Stimulated activated CD4-positive, alpha-beta T cell treated with anti-CD3 and anti-CD28 coated beads, TNF-alpha, amount 100 ng/mL, for 4 hours (primary cell): Measurements from ENCODE around the gene ATP8B2.
"Not testable (repeated sequence)": the region's sequence is repeated elsewhere in the genome, so short reads cannot be mapped to it uniquely, and the experiment has no call there.

Source experiments
- DNase-seq, 3 experiments: peaks; one replicate each; pipeline ENCODE4 v3.0.0-alpha.2; 2020; ENCODE audit warnings: low read depth in 3 of 3

The ATP8B2 gene, protein sequence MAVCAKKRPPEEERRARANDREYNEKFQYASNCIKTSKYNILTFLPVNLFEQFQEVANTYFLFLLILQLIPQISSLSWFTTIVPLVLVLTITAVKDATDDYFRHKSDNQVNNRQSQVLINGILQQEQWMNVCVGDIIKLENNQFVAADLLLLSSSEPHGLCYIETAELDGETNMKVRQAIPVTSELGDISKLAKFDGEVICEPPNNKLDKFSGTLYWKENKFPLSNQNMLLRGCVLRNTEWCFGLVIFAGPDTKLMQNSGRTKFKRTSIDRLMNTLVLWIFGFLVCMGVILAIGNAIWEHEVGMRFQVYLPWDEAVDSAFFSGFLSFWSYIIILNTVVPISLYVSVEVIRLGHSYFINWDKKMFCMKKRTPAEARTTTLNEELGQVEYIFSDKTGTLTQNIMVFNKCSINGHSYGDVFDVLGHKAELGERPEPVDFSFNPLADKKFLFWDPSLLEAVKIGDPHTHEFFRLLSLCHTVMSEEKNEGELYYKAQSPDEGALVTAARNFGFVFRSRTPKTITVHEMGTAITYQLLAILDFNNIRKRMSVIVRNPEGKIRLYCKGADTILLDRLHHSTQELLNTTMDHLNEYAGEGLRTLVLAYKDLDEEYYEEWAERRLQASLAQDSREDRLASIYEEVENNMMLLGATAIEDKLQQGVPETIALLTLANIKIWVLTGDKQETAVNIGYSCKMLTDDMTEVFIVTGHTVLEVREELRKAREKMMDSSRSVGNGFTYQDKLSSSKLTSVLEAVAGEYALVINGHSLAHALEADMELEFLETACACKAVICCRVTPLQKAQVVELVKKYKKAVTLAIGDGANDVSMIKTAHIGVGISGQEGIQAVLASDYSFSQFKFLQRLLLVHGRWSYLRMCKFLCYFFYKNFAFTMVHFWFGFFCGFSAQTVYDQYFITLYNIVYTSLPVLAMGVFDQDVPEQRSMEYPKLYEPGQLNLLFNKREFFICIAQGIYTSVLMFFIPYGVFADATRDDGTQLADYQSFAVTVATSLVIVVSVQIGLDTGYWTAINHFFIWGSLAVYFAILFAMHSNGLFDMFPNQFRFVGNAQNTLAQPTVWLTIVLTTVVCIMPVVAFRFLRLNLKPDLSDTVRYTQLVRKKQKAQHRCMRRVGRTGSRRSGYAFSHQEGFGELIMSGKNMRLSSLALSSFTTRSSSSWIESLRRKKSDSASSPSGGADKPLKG

DNA sequence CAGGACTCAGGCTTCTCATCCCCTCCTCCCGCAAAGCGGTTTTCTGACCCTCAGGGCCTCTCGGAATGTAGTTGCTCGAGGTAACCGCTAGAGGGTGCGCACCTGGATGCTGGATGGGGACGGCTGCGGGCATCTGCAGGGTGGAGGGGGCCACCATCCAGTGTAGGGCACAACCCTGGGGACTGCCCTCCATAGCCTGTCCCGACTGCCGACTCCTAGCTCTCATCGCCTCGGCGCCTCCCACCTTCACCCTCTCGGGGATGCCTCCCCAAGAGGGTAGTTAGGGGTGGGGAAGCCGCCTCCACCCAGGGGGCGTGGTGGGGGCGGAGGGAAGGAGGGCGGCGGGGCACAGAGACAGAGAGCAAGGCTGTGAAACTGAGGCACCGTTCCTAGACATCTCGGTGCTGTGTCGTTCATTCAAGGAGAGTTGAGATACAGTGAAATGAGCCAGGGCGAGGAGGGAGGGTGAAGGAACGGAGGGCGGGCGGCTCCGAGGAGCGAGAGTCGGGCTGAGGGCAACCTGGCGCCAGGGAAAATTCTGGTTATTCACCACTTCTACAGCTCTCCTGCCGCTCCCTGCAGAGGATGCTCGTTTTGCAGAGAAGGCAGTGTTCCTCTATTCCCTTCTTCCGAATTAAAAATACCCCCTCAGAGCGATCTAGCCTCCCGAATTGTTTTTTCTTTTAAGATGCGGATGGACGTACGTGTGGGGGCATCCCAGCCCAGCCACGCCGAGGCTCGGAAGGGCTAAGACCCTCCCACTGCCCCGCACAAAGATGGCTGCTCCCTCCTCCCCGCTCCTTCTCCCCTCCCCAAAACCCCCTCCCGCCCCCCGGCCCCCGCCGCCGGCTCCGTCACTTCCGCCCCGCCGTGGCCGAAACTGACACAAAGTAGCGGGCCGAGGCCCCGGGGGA, at the start of gene ATP8B2:
Gene ATP8B2 (plus strand): TSS at position 857 of the 914 bp plus-strand sequence. CDS start 2,617 bp downstream, outside the sequence.
- peak; percentile 61 to 68 (median 67) for DNase-seq

DNA sequence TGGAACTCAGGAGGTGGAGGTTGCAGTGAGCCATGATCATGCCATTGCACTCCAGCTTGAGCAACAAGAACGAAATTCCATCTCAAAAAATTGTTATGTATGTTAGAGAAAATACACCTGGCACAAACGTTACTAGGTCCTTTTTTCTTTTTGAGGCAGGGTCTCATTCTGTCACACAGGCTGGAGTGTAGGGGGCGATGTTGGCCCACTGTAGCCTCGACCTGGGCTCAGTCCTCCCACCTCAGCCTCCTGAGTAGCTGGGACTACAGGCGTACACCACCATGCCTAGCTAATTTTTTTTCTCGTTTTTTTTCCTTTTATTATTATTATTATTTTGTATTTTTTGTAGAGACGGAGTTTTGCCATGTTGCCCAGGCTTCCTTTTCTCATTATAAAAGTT, 48.5 kb upstream of the ATP8B2 start:
- no peak for DNase-seq

DNA sequence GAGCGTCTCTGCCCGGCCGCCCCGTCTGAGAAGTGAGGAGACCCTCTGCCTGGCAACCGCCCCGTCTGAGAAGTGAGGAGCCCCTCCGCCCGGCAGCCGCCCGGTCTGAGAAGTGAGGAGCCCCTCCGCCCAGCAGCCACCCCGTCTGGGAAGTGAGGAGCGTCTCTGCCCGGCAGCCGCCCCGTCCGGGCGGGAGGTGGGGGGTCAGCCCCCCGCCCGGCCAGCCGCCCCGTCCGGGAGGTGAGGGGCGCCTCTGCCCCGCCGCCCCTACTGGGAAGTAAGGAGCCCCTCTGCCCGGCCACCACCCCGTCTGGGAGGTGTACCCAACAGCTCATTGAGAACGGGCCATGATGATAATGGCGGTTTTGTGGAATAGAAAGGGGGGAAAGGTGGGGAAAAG, 37.7 kb upstream of the ATP8B2 start:
- DNase-seq: not testable (repeated sequence)

DNA sequence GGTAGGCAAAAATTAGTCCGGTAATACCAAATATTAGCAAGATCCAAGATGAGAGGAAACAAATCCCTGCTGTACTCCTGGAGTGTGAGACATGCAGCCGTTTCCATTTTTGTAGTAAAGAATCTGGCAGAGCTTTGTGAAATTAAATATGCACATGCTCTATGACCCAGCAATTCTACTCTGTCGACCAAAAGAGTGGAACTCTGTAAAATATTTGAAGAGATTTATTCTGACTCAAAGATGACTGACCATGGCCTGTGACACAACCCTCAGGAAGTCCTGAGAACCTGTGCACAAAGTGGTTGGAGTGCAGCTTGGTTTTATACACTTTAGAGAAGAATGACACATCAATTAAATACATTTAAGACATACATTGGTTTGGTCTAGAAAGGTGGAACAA, 36.7 kb upstream of the ATP8B2 start:
- DNase-seq: no peak

DNA sequence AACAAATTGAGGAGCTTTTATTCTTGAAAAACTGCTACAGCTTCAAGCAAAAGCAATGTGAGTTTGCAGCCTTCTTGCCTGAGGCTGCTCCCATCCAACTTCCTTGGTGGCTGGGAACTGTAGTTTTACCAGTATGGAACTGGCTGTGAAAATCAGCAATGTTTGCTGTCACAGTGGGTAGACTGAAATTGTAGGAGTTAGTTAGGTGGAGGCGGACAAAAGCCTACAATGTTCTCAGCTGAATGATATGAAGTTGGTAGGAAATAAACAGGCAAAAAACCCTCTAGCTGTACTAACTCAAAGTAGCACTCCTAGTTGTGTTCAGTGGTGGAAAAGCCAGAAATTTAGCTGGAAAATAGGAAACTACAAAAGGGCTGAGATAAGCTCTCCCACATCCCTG, 34.4 kb upstream of the ATP8B2 start:
- no peak for DNase-seq

DNA sequence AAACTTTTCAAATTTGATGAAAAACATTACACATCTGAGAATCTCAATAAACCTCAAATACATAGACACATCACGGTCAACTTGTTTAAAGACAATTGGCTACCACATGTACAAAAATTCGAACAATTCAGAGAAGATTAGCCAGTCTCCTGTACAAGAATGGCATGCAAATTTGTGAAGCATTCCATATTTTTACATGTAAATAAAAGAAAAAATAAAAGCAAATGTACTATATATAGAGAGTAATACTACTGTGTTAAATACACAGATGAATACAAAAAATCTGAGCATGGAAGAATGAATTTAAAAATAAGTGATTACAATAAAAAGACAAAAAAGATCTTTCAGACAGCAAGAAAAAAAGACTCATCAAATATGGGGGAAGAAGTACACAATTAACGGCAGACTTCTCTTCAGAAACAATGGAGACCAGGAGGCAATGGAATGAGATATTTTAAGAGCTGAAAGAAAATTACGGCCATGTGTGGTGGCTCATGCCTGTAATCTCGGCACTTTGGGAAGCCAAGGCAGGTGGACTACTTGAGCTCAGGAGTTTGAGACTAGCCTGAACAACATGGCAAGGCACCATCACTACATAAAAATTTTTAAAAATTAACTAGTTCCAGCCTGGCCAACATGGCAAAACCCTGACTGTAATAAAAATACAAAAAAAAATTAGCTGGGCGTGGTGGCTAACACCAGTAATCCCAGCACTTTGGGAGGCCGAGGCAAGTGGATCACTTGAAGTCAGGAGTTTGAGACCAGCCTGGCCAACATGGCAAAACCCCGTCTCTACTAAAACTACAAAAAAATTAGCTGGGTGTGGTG, 29.7 kb upstream of the ATP8B2 start:
- no peak for DNase-seq

DNA sequence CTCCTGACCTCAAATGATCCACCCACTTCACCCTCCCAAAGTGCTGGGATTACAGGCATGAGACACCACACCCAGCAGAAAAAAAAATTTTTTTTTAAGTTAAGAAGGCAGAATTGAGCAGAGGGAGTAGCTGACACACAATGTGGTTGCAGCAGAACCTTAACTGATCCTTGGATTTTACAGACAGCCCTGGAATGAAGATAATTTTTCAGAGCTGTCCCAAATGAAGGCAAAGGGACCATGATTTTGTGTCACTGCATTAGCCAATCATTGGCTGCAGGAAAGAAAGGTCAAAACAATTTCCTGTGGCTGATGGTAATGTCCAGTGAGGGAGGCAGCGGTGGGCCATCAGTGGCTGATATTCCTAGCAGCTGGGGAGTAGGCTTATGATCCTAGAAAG, 23.7 kb upstream of the ATP8B2 start:
- DNase-seq: no peak

DNA sequence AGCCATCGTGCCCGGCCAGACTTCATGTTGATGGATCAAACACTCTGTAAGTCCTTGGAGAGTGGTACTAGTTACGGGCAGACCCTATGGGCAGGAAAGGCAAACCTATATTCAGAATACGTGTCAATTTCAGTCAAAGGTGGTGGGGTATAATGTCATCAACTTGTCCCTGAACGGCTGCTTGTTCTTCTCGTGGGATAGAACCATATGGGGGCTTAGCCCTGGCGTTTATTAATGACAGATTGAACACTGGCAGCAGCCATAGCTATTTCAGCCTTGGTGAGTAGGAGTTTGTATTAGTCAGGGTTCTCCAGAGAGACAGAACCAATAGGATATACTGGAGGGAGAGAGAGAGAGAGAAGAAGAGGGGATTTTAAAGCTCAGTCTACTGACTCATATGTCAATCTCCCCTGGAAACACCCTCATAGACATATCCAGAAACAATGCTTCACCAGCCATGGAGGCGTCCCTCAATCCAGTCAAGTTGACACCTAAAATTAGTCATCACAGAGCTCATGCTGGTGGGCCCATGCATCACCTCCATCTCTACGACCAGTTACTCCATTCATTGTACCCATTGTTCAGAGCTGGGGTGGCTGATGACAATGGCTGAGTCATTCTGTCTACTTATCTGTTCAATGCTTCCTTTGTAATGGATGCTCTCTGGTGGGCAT, 20.5 kb upstream of the ATP8B2 start:
- DNase-seq: no peak

DNA sequence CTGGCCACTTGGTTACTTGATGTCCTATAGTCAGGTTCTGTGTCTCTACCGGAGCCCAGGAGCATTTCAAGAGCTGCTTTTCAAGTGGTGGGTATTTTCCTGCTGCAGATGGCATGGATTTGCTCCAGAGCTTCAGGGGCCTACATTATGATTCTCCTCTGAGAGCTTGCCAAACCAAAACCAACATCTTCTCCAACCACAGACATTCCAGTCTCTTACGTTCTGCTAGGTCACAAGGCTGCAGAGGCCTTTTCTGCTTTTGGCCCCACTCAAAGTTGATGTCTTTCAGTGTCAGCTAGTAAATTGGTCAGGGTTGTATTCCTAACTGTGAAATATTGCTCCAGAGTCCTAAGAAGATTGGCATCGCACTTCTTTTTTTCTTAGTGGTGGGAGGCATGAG, 19.2 kb upstream of the ATP8B2 start:
- no peak for DNase-seq

DNA sequence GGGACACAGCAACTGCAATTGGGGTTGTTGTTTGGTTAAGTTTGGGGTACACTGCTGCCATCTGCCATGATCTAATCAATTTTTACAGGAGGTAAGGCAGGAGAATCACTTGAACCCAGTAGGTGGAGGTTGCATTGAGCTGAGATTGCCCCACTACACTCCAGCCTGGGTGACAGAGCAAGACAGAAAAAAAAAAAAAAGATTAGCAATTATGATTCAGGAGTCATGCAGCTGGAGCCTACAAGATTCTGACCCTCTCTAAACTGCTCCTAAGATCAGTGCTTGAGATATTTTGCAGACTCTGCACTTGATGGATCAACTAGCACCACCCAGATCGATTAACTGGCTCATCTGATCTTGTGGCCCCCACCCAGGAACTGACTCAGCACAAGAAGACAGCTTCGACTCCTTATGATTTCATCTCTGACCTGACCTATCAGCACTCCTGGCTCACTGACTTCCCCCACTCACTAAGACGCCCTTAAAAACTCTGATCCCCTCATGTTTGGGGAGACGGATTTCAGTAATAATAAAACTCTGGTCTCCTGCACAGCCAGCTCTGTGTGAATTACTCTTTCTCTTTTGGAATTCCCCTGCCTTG, 17.6 kb upstream of the ATP8B2 start:
- DNase-seq: not testable (repeated sequence)

DNA sequence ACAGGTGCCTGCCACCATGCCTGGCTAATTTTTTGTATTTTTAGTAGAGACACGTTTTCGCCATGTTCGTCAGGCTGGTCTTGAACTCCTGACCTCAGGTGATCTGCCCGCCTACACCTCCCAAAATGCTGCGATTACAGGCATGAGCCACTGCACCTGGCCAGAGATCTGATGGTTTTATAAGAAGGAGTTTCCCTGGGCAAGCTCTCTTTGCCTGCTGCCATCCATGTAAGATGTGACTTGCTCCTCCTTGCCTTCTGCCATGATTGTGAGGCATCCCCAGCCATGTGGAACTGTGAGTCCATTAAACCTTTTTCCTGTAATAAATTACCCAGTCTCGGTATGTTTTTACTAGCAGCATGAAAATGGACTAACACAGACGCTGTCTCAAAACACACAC, 16.2 kb upstream of the ATP8B2 start:
- DNase-seq: not testable (repeated sequence)

DNA sequence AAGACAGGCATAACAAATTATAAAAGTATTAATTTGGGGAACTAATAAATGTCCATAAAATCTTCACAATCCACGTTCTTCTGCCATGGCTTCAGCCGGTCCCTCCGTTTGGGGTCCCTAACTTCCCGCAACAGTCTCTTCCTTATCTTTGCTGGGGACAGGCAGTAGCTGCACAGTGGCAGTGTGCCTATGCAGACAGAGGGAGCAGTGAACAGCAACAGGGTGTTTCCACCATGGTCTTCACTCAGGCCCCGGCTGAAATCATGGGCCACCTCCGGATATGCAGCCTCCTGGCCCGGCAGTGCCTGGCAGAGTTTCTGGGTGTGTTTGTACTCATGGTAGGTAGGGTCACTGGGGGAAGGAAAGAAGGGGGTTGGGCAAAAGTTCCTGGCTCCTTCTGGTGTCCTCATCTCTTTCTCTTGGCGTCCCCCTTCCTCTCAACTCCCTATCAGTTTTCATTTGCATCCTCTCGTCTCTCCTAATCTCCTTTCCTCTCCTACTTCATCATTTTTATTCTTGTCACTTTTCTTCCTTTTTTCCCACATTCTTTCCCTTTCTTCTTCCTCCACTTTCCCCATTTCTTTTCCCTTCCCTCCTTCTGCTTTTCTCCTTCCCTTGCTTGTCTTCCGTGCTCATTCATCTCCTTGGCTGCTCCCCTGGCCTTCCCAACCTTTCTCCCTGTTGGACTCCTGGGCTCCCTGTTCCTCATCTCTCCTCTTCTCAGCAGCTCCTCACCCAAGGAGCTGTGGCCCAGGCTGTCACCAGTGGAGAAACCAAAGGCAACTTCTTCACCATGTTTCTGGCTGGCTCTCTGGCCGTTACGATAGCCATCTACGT, 12.9 kb upstream of the ATP8B2 start:
- DNase-seq: not testable (repeated sequence)

DNA sequence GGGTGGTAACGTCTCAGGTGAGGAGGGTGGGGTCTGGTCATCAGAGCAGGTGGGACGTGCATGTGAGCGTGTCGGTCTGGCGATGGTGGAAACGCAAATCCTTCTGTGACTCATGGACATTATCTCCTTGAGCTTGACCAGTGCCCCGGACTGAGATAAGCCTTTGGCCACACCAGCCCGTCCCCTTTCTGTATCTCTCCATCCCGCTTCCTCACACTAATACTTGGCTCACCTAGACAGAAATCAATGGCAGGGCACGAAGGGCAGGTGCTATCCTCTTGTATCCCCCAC, 12.3 kb upstream of the ATP8B2 start:
- DNase-seq: no peak

DNA sequence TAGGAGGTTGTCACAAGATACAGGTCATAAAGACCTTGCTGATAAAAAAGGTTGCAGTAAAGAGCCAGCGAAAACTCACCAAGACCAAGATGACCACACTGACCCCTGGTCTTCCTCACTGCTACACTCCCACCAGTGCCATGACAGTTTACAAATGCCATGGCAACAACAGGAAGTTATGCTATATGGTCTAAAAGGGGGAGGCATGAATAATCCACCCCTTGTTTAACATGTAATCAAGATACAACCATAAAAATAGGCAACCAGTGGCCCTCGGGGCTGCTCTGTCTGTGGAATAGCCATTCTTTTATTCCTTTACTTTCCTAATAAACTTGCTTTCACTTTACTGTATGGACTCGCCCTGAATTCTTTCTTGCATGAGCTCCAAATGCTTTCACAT, 11.1 kb upstream of the ATP8B2 start:
- DNase-seq: not testable (repeated sequence)

DNA sequence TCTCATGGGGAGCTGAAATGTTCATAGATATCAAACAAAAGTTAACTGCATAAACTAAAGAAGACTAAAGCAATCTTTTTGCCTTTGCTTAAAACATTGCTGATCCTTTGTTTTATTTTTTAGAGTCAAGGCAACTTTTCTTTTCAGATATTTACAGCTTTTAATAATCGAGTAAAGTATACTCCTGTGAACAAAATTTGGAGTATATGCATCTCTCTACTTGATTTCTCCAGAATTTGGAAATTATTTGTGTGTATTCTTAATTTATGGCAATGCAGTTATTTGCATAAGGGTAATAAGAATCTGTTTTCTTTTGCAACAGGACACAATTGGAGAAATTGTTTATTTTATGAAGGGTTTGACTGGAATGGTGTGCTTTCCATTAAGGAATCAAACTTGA, 8.6 kb upstream of the ATP8B2 start:
- no peak for DNase-seq

DNA sequence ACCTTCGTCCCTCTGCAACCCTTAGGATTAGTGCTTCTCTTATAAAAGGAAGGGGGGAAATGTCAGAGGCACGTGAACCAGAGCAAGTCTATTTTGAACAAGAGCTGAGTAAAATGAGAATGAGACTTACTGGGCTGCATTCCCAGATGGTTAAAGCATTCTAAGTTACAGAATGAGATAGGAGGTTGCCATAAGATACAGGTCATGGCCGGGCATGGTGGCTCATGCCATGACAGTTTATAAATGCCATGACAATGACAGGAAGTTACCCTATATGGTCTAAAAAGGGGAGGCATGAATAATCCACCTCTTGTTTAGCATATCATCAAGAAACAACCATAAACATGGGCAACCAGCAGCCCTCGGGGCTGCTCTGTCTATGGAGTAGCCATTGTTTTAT, 6.9 kb upstream of the ATP8B2 start:
- DNase-seq: no peak

DNA sequence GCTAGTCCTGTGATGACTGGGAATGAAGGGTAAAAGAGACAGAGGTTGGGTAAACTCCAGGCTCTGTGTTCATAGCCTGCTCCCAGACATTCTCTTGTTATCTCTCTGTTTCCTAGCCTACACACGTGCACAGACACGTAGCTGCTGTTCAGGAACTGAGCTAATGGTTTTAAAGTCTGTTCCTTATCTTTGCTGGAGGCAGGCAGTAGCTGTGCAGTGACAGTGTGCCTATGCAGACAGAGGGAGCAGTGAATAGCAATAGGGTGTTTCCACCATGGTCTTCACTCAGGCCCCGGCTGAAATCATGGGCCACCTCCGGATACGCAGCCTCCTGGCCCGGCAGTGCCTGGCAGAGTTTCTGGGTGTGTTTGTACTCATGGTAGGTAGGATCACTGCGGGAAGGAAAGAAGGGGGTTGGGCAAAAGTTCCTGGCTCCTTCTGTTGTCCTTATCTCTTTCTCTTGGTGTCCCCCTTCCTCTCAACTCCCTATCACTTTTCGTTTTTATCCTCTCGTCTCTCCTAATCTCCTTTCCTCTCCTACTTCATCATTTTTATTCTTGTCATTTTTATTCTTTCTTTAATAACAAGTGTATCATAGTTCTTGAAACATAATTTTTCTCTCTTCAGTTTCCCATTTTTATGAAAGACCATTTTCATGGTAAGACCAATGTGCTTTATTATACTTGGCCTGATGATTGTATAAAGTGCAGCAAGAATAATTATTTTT, 4.3 kb upstream of the ATP8B2 start, which contains the start of gene AQP10:
Gene AQP10 (plus strand): TSS at position 212 of the 727 bp plus-strand sequence. CDS start 63 bp downstream, at position 275.
- DNase-seq: no peak

DNA sequence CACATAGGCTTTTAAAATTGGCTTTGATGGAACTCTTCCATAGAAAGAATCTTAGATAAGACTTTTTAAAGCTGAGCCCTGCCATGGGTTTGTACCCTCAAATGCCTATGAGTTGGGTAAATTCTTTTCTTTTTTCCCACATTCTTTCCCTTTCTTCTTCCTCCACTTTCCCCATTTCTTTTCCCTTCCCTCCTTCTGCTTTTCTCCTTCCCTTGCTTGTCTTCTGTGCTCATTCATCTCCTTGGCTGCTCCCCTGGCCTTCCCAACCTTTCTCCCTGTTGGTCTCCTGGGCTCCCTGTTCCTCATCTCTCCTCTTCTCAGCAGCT, 3.8 kb upstream of the ATP8B2 start:
- not testable (repeated sequence) for DNase-seq
